Keratinocyte (primary cell): ENCODE measurements around the gene PEAR1.

ENCODE experiments used
- EZH2 ChIP-seq: IDR thresholded peaks from one replicate; pipeline ENCODE4 v1.6.1; 2012; ENCODE audit warnings: inconsistent platforms, mild to moderate bottlenecking, low read length, moderate library complexity
- TF ChIP-seq, protein P1 (sequence below), 3 experiments: IDR thresholded peaks in 1 of 3; conservative IDR thresholded peaks in 1 of 3; optimal IDR thresholded peaks in 1 of 3; 2 replicates in 2 of 3; 3 replicates in 1 of 3; pipeline versions ENCODE3 to v1.5.1; 2011; ENCODE audit warnings: low read length in 3 of 3, mild to moderate bottlenecking in 3 of 3, moderate library complexity in 2 of 3, control low read depth in 1 of 3, inconsistent platforms in 1 of 3; ENCODE audit not compliant: insufficient read depth in 2 of 3; ENCODE audit errors: extremely low read depth in 1 of 3

DNA sequence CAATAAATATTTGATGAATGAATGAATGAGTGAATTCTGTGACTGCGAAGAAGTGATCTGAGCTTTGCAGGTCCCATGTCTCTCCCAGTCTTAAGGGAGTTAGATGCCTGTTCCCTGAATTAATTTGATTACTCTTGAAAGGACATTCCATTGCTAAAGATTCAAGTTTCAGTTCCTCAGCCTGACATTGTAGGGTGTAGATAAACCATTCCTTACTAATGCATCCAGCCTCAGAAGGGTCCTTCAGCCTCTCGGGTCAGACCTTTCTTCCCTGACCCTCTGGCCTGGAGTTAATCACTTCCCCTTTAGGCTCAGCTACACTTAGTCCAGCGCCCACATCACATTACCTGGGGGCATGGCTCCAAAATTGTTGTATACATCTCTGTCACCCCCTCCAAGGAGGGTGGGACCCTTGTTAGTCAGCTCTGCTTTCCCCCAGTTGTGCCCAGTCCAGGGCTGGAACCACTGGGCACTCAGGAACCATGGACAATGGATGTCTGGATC, 37.2 kb upstream of the PEAR1 start:
- TF ChIP-seq, protein P1, sequence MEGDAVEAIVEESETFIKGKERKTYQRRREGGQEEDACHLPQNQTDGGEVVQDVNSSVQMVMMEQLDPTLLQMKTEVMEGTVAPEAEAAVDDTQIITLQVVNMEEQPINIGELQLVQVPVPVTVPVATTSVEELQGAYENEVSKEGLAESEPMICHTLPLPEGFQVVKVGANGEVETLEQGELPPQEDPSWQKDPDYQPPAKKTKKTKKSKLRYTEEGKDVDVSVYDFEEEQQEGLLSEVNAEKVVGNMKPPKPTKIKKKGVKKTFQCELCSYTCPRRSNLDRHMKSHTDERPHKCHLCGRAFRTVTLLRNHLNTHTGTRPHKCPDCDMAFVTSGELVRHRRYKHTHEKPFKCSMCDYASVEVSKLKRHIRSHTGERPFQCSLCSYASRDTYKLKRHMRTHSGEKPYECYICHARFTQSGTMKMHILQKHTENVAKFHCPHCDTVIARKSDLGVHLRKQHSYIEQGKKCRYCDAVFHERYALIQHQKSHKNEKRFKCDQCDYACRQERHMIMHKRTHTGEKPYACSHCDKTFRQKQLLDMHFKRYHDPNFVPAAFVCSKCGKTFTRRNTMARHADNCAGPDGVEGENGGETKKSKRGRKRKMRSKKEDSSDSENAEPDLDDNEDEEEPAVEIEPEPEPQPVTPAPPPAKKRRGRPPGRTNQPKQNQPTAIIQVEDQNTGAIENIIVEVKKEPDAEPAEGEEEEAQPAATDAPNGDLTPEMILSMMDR (optimal IDR thresholded peaks at IDR 0.05 in 1 of 3, IDR thresholded peaks at IDR 0.05 in 1 of 3, conservative IDR thresholded peaks at IDR 0.05 in 1 of 3; ENCODE audit: extremely low read depth in 1 of 3, insufficient read depth in 2 of 3, low read length in 3 of 3), result no peak
- no peak for TF ChIP-seq EZH2
